Loucy (cell line): Measurements from ENCODE around the gene WWTR1.

Source experiments
- CTCF ChIP-seq: fragments of 200-600 bp; sonication (generic); conservative IDR thresholded peaks from 2 replicates; pipeline ENCODE4 v1.5.1; 2014; ENCODE audit warnings: mild to moderate bottlenecking, antibody characterized with exemption, low read length
- EZH2phosphoT487 ChIP-seq: fragments of 200-600 bp; IDR thresholded peaks from 2 replicates; pipeline ENCODE4 v1.6.1; 2018; ENCODE audit warnings: antibody characterized with exemption, mild to moderate bottlenecking, moderate library complexity, borderline replicate concordance

- TF ChIP-seq CTCF, result no peak
- TF ChIP-seq EZH2phosphoT487, result no peak
Observed at GRCh38 chr3:149686996-149687395, 29.2 kb upstream of the WWTR1 start.
